ENCODE data around the gene OGDH.
"Not testable (repeated sequence)": the region's sequence is repeated elsewhere in the genome, so short reads cannot be mapped to it uniquely, and the experiment has no call there.

OGDH gene

DNA sequence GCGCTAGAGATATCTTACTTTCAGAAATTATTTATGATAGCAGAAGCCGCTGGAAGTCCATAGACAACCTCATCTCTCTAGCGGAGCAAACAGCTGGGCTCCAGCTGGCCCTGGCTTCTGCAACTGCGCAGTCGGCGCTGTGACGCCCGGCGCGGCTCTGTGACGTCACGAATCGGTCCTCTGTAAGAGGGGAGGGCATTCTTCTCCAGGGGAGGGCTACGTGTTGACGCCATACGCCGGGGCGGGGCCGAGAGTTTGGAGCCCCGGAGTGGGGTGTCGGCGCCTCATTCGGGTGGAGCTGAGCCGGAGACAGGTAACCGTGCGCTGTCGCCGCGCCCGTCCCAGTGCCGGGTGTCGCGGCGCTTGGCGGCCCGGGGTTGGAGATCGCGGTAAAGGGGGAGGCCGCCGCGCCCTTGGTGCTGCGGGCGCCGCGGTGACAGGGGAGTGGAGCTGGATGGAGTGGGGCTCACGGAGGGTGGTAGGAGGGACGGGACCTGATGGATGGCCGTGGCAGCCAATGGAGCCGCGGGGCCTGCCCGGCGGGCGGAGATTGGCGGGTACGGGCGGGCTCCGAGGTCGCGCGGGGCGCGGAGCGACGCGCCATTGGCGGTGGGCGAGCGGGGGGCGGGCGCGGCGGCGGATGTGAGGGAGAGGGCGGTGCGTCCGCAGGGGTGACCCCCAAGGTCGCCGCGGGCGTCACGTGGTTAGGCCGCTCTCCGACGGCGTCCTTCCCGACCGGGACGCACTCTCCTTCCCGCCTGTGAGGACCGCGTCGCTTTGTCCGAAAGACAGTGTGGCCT, at the start of gene OGDH:
TSS of gene OGDH (plus strand) at position 287 of the 800 bp plus-strand sequence. CDS start 17,717 bp downstream, outside the sequence.
- peak within 1 kb of the TSS; percentile 84 to 96 for H3K9ac ChIP-seq (ENCODE audit: low read depth in 1 of 2, low read length in 2 of 2)
- H3K4me1 ChIP-seq (ENCODE audit: control insufficient read depth in 1 of 2, insufficient read depth in 2 of 2, low read length in 2 of 2): peaks cover 12 to 15% of the 10 kb centered on the region in 2 donors
- H3K4me3 ChIP-seq (ENCODE audit: low read depth in 1 of 2, low read length in 2 of 2): peak within 1 kb of the TSS; percentile 87 to 93

GRCh38 chr7:44557485-44557884, 48.9 kb upstream of the OGDH start:
- Histone ChIP-seq H3K9ac (ENCODE audit: low read depth in 1 of 2, low read length in 2 of 2) (no peak overlapping the region), H3K36me3 (ENCODE audit: control insufficient read depth in 1 of 2, insufficient read depth in 2 of 2, low read length in 2 of 2) (no peaks in the 10 kb centered on the region), H3K4me3 (ENCODE audit: low read depth in 1 of 2, low read length in 2 of 2) (no peak overlapping the region), H3K27me3 (ENCODE audit: control insufficient read depth in 1 of 2, insufficient read depth in 2 of 2, low read length in 2 of 2) (no peaks in the 10 kb centered on the region), H3K27ac (ENCODE audit: low read depth, low read length) (no peak overlapping the region), H3K9me3 (ENCODE audit: control insufficient read depth in 1 of 2, low read length in 2 of 2) (no peaks in the 10 kb centered on the region), H3K4me1 (ENCODE audit: control insufficient read depth in 1 of 2, insufficient read depth in 2 of 2, low read length in 2 of 2) (peaks cover 9 to 15% of the 10 kb centered on the region in 2 donors)

More for the DNA sequence above, at the start of gene OGDH:
- no peaks in the 10 kb centered on the region for H3K36me3 ChIP-seq (ENCODE audit: control insufficient read depth in 1 of 2, insufficient read depth in 2 of 2, low read length in 2 of 2)
- no peaks in the 10 kb centered on the region for H3K27me3 ChIP-seq (ENCODE audit: control insufficient read depth in 1 of 2, insufficient read depth in 2 of 2, low read length in 2 of 2)
- peak within 1 kb of the TSS; percentile 99 for H3K27ac ChIP-seq (ENCODE audit: low read depth, low read length)
- no peaks in the 10 kb centered on the region for H3K9me3 ChIP-seq (ENCODE audit: control insufficient read depth in 1 of 2, low read length in 2 of 2)

DNA sequence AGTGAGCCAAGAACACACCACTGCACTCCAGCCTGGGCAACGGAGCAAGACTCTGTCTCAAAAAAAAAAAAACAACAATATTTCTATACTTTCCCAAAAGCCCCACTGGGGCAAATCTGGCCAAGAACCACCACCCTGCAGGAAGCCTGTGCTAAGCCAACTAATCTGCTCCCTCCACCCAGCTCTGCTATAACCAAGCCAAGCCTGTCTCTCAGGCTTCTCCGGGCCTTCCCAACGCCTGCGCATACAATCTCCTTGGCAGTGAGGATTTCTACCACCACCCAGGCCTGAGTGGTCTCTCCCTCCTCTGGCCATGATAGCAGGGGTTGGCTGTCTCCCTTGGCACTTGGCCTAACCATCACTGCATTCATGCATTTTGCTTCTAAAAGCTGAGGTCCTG, 46.9 kb upstream of the OGDH start:
- Histone ChIP-seq H3K36me3 (ENCODE audit: control insufficient read depth in 1 of 2, insufficient read depth in 2 of 2, low read length in 2 of 2) (peaks cover 5 to 9% of the 10 kb centered on the region in 2 donors), H3K27ac (ENCODE audit: low read depth, low read length) (no peak overlapping the region), H3K9me3 (ENCODE audit: control insufficient read depth in 1 of 2, low read length in 2 of 2) (no peaks in the 10 kb centered on the region), H3K4me3 (ENCODE audit: low read depth in 1 of 2, low read length in 2 of 2) (no peak overlapping the region), H3K27me3 (ENCODE audit: control insufficient read depth in 1 of 2, insufficient read depth in 2 of 2, low read length in 2 of 2) (no peaks in the 10 kb centered on the region), H3K4me1 (ENCODE audit: control insufficient read depth in 1 of 2, insufficient read depth in 2 of 2, low read length in 2 of 2) (peaks cover 16 to 23% of the 10 kb centered on the region in 2 donors), H3K9ac (ENCODE audit: low read depth in 1 of 2, low read length in 2 of 2) (no peak overlapping the region)

- no peaks in the 10 kb centered on the region for H3K27me3 ChIP-seq (ENCODE audit: control insufficient read depth in 1 of 2, insufficient read depth in 2 of 2, low read length in 2 of 2)
- no peak overlapping the region for H3K27ac ChIP-seq (ENCODE audit: low read depth, low read length)
- peaks cover 13 to 23% of the 10 kb centered on the region in 2 donors for H3K36me3 ChIP-seq (ENCODE audit: control insufficient read depth in 1 of 2, insufficient read depth in 2 of 2, low read length in 2 of 2)
- peaks cover 23 to 24% of the 10 kb centered on the region in 2 donors for H3K4me1 ChIP-seq (ENCODE audit: control insufficient read depth in 1 of 2, insufficient read depth in 2 of 2, low read length in 2 of 2)
- H3K9ac ChIP-seq (ENCODE audit: low read depth in 1 of 2, low read length in 2 of 2): peak overlapping the region in 1 of 2 donors; percentile 4
- no peak overlapping the region for H3K4me3 ChIP-seq (ENCODE audit: low read depth in 1 of 2, low read length in 2 of 2)
- H3K9me3 ChIP-seq (ENCODE audit: control insufficient read depth in 1 of 2, low read length in 2 of 2): no peaks in the 10 kb centered on the region
These were observed 44.9 kb upstream of the OGDH start for GRCh38 chr7:44561481-44561880.

DNA sequence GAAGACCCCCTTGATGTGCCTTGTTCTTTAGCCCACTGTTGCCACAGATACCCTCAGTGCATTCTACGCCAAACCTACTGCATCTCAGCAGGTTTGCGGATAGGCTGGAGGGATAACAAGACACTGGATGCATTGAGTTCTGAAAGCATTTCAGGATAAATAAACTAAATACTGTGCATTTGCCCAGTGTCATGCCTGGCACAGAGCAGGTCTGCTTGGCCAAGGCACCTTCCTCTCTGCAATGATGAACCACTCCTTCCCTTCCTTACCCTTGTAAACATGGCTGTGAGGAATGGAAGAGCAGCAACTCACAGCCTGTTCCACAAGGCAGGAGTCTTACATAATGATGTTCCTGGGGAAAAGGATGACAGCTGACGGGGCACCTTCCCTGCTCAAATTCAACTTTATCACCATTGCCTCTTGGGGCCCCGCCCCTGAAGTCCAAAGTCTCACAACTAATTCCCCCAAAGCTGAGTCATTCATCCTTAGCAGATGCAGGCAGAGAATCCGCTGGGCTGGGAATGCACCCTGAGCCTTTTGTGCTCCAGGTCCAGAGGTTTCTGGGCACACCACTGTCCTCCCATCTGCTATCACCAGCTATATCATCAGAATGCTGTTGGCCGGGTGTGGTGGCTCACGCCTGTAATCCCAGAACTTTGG, 44.3 kb upstream of the OGDH start:
- Histone ChIP-seq H3K9ac (ENCODE audit: low read depth in 1 of 2, low read length in 2 of 2) (peak overlapping the region in 1 of 2 donors; percentile 4), H3K4me1 (ENCODE audit: control insufficient read depth in 1 of 2, insufficient read depth in 2 of 2, low read length in 2 of 2) (peaks cover 23 to 29% of the 10 kb centered on the region in 2 donors), H3K4me3 (ENCODE audit: low read depth in 1 of 2, low read length in 2 of 2) (no peak overlapping the region), H3K9me3 (ENCODE audit: control insufficient read depth in 1 of 2, low read length in 2 of 2) (no peaks in the 10 kb centered on the region), H3K27ac (ENCODE audit: low read depth, low read length) (peak overlapping the region; percentile 44), H3K27me3 (ENCODE audit: control insufficient read depth in 1 of 2, insufficient read depth in 2 of 2, low read length in 2 of 2) (no peaks in the 10 kb centered on the region), H3K36me3 (ENCODE audit: control insufficient read depth in 1 of 2, insufficient read depth in 2 of 2, low read length in 2 of 2) (peaks cover 13 to 28% of the 10 kb centered on the region in 2 donors)

- not testable (repeated sequence) for H3K9ac ChIP-seq (ENCODE audit: low read depth in 1 of 2, low read length in 2 of 2); H3K27me3 ChIP-seq (ENCODE audit: control insufficient read depth in 1 of 2, insufficient read depth in 2 of 2, low read length in 2 of 2); H3K27ac ChIP-seq (ENCODE audit: low read depth, low read length); H3K4me3 ChIP-seq (ENCODE audit: low read depth in 1 of 2, low read length in 2 of 2); H3K9me3 ChIP-seq (ENCODE audit: control insufficient read depth in 1 of 2, low read length in 2 of 2)
- peaks cover 16 to 33% of the 10 kb centered on the region in 2 donors for H3K36me3 ChIP-seq (ENCODE audit: control insufficient read depth in 1 of 2, insufficient read depth in 2 of 2, low read length in 2 of 2)
- H3K4me1 ChIP-seq (ENCODE audit: control insufficient read depth in 1 of 2, insufficient read depth in 2 of 2, low read length in 2 of 2): peaks cover 23 to 31% of the 10 kb centered on the region in 2 donors
These were observed 43.8 kb upstream of the OGDH start for GRCh38 chr7:44562622-44562962.

DNA sequence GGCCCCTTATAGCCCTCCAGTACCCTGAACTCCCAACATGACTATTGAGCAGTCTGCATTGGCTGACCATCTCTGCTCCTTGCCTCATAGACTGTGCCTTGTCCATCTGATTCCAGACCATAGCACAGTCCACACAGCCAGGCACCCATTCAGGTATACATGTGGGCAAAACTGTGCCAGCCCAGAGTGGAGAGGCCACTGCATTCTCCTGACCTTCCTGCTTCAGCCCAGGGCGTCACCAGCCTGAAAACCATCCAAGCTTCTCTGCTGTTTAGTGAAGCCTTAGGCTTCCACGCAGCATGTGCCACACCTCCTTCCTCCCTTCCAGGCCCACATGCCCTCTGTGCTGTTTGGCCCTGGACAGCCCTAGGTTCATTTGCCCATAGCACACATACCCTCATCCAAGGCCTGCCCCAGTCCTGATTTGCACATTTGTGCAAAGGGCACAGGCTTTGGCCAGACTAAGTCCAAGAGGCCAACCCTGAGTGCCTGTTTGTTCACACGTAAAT, 43.2 kb upstream of the OGDH start:
- Histone ChIP-seq H3K27me3 (ENCODE audit: control insufficient read depth in 1 of 2, insufficient read depth in 2 of 2, low read length in 2 of 2) (no peaks in the 10 kb centered on the region), H3K4me3 (ENCODE audit: low read depth in 1 of 2, low read length in 2 of 2) (no peak overlapping the region), H3K27ac (ENCODE audit: low read depth, low read length) (no peak overlapping the region), H3K36me3 (ENCODE audit: control insufficient read depth in 1 of 2, insufficient read depth in 2 of 2, low read length in 2 of 2) (peaks cover 22 to 39% of the 10 kb centered on the region in 2 donors), H3K4me1 (ENCODE audit: control insufficient read depth in 1 of 2, insufficient read depth in 2 of 2, low read length in 2 of 2) (peaks cover 26 to 31% of the 10 kb centered on the region in 2 donors), H3K9ac (ENCODE audit: low read depth in 1 of 2, low read length in 2 of 2) (no peak overlapping the region), H3K9me3 (ENCODE audit: control insufficient read depth in 1 of 2, low read length in 2 of 2) (no peaks in the 10 kb centered on the region)

- Histone ChIP-seq H3K4me1 (ENCODE audit: control insufficient read depth in 1 of 2, insufficient read depth in 2 of 2, low read length in 2 of 2) (peaks cover 26 to 31% of the 10 kb centered on the region in 2 donors), H3K27ac (ENCODE audit: low read depth, low read length) (no peak overlapping the region), H3K4me3 (ENCODE audit: low read depth in 1 of 2, low read length in 2 of 2) (no peak overlapping the region), H3K36me3 (ENCODE audit: control insufficient read depth in 1 of 2, insufficient read depth in 2 of 2, low read length in 2 of 2) (peaks cover 36 to 53% of the 10 kb centered on the region in 2 donors), H3K27me3 (ENCODE audit: control insufficient read depth in 1 of 2, insufficient read depth in 2 of 2, low read length in 2 of 2) (no peaks in the 10 kb centered on the region), H3K9ac (ENCODE audit: low read depth in 1 of 2, low read length in 2 of 2) (no peak overlapping the region), H3K9me3 (ENCODE audit: control insufficient read depth in 1 of 2, low read length in 2 of 2) (no peaks in the 10 kb centered on the region)
These were observed 41.8 kb upstream of the OGDH start for GRCh38 chr7:44564606-44565005.

DNA sequence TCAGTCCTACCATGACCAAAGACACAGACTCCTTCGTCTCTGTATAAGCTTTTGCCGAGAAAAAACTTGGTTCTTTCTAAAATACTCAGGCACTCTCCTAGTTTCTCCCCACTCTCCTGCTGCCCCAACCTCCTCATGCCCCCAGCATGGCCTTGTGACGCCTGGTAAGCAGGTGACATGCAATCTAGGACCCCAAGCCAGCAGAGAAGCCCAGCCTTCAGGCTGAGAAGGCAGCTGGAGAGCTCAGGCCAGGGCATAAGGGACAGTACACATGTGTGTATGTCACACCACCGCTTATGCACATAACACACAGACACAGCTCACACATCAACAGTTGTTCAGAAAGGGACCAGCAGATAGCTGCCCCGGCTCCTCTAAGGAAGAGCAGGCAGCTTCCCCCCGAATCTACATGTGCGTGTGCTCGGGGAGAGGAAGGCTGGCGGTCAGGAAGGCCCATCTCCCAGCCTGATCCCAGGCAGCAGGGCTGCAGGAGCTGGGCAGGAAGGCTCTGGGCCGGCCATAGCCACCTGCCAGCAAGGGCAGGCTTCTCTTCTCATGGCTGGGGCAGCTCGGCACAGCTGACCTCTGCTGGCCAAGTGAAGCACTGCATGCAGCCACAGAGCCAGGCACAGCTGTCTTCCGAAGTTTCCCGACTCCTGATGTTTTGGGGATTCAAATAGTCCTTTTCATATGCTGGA, 41.2 kb upstream of the OGDH start:
- H3K27me3 ChIP-seq (ENCODE audit: control insufficient read depth in 1 of 2, insufficient read depth in 2 of 2, low read length in 2 of 2): no peaks in the 10 kb centered on the region
- no peaks in the 10 kb centered on the region for H3K9me3 ChIP-seq (ENCODE audit: control insufficient read depth in 1 of 2, low read length in 2 of 2)
- H3K4me3 ChIP-seq (ENCODE audit: low read depth in 1 of 2, low read length in 2 of 2): no peak overlapping the region
- H3K27ac ChIP-seq (ENCODE audit: low read depth, low read length): no peak overlapping the region
- peaks cover 26 to 31% of the 10 kb centered on the region in 2 donors for H3K4me1 ChIP-seq (ENCODE audit: control insufficient read depth in 1 of 2, insufficient read depth in 2 of 2, low read length in 2 of 2)
- peaks cover 42 to 59% of the 10 kb centered on the region in 2 donors for H3K36me3 ChIP-seq (ENCODE audit: control insufficient read depth in 1 of 2, insufficient read depth in 2 of 2, low read length in 2 of 2)
- H3K9ac ChIP-seq (ENCODE audit: low read depth in 1 of 2, low read length in 2 of 2): peak overlapping the region in 1 of 2 donors; percentile 26

Data from duodenal mucosa (tissue), 2 donors.